Lower lobe of right lung (tissue), 2 donors: ENCODE data around the gene MCOLN1. TPM values are rescaled to one million over a fixed set of nuclear protein-coding genes. Genes with fewer than 3 reads are reported as not detected.
A peak's percentile ranks its signal among the peaks of the same experiment; 100 is the strongest.
"Not testable (repeated sequence)": the region's sequence is repeated elsewhere in the genome, so short reads cannot be mapped to it uniquely, and the experiment has no call there.

Experiments
- ATAC-seq, 2 donors: fragments of 200-7000 bp; cut with Tn5 transposase; one replicate each; pipeline ENCODE4 v1.9.1; 2020 to 2022; ENCODE audit warnings: mild to moderate bottlenecking in 2 of 2, moderate library complexity in 2 of 2
- DNase-seq: peaks from one replicate; pipeline ENCODE4 v3.0.0-alpha.2; 2020
- H3K27ac ChIP-seq: fragments of 200-600 bp; one replicate; pipeline ENCODE4 v1.8.0; 2022
- H3K27me3 ChIP-seq: fragments of 200-600 bp; one replicate; pipeline ENCODE4 v1.8.0; 2022; ENCODE audit warnings: low read depth
- H3K36me3 ChIP-seq: fragments of 200-600 bp; one replicate; pipeline ENCODE4 v1.8.0; 2022; ENCODE audit warnings: mild to moderate bottlenecking
- H3K4me1 ChIP-seq: fragments of 200-600 bp; one replicate; pipeline ENCODE4 v1.8.0; 2022
- H3K4me3 ChIP-seq: fragments of 200-600 bp; one replicate; pipeline ENCODE4 v1.8.0; 2022; ENCODE audit warnings: mild to moderate bottlenecking
- H3K9me3 ChIP-seq: fragments of 200-600 bp; one replicate; pipeline ENCODE4 v1.8.0; 2022
- CTCF ChIP-seq: fragments of 200-600 bp; IDR thresholded peaks from one replicate; pipeline ENCODE4 v1.8.0; 2022; ENCODE audit warnings: antibody characterized with exemption, mild to moderate bottlenecking
- intact Hi-C: fragments of 100-400 bp; cut with DNase I; formaldehyde crosslinking; loops from one replicate; pipeline ENCODE4 v1.11.0; 2022
- total RNA-seq: library from RNA; stranded (reverse); fragmentation: NEBNext Ultra II Directional; extraction: Animal tissue kit (Norgen Biotek cat#: 25700); gene quantifications from one replicate; pipeline ENCODE4 v1.2.1, GENCODE V29; 2021
- donor health status: DM: no; HTN: yes; CAD: no; lungs with severe emphysema.

The MCOLN1 gene
- total RNA-seq, 1 donor from 2014 or later: 79.0 TPM

- H3K27ac ChIP-seq: no peak overlapping the region
- no peaks in the 10 kb centered on the region for H3K4me1 ChIP-seq
- intact Hi-C loops: no loop called here
- no peak for DNase-seq
- H3K4me3 ChIP-seq: no peak overlapping the region
- no peaks in the 10 kb centered on the region for H3K36me3 ChIP-seq
- ATAC-seq: no peak
- TF ChIP-seq CTCF: no peak
- no peaks in the 10 kb centered on the region for H3K9me3 ChIP-seq
- H3K27me3 ChIP-seq: no peaks in the 10 kb centered on the region
These were observed 48.3 kb downstream of the MCOLN1 start for GRCh38 chr19:7570761-7571160.

GRCh38 chr19:7575434-7576040 lies 53.1 kb downstream of the MCOLN1 start:
- intact Hi-C loops: no loop called here
- no peak overlapping the region for H3K4me3 ChIP-seq
- no peak overlapping the region for H3K27ac ChIP-seq
- TF ChIP-seq CTCF: no peak
- no peaks in the 10 kb centered on the region for H3K4me1 ChIP-seq
- no peak for DNase-seq
- no peaks in the 10 kb centered on the region for H3K27me3 ChIP-seq
- H3K36me3 ChIP-seq: no peaks in the 10 kb centered on the region
- no peak for ATAC-seq
- H3K9me3 ChIP-seq: no peaks in the 10 kb centered on the region

GRCh38 chr19:7577422-7577821 lies 55.0 kb downstream of the MCOLN1 start:
- intact Hi-C loops, DNase-seq, ATAC-seq: not testable (repeated sequence)

DNA sequence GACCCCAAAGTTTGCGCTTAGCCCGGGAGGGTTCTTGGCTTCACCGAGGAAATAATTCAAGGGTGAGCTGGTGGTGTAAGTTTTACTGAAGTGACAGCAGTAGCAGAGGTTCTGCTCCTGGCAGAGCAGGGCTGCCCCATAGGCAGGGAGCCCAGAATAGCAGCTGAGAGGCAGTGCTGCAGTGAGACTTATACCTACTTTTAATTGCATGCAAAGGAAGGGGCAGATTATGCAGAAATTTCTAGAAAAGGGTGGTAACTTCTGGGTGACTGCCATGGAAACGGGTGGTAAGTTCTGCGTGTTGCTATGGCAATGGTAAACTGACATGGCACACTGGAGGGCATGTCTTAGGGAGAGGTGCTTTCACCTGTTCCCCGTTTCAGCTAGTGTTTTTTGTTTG lies 55.7 kb downstream of the MCOLN1 start:
- Histone ChIP-seq H3K4me3 (no peak overlapping the region), H3K27me3 (no peaks in the 10 kb centered on the region), H3K36me3 (no peaks in the 10 kb centered on the region), H3K9me3 (no peaks in the 10 kb centered on the region), H3K4me1 (no peaks in the 10 kb centered on the region), H3K27ac (no peak overlapping the region)
- intact Hi-C loops: no loop called here
- no peak for TF ChIP-seq CTCF
- ATAC-seq: no peak
- DNase-seq: no peak

More at GRCh38 chr19:7577422-7577821, 55.0 kb downstream of the MCOLN1 start:
- not testable (repeated sequence) for H3K4me3 ChIP-seq, H3K4me1 ChIP-seq, H3K36me3 ChIP-seq, H3K9me3 ChIP-seq, H3K27ac ChIP-seq, H3K27me3 ChIP-seq

GRCh38 chr19:7579182-7579581 lies 56.8 kb downstream of the MCOLN1 start:
- no peak for TF ChIP-seq CTCF
- Histone ChIP-seq H3K4me1 (no peaks in the 10 kb centered on the region), H3K4me3 (no peak overlapping the region), H3K36me3 (no peaks in the 10 kb centered on the region), H3K27me3 (no peaks in the 10 kb centered on the region), H3K9me3 (no peaks in the 10 kb centered on the region), H3K27ac (no peak overlapping the region)
- ATAC-seq (no peak), DNase-seq (no peak)
- intact Hi-C loops: no loop called here

DNA sequence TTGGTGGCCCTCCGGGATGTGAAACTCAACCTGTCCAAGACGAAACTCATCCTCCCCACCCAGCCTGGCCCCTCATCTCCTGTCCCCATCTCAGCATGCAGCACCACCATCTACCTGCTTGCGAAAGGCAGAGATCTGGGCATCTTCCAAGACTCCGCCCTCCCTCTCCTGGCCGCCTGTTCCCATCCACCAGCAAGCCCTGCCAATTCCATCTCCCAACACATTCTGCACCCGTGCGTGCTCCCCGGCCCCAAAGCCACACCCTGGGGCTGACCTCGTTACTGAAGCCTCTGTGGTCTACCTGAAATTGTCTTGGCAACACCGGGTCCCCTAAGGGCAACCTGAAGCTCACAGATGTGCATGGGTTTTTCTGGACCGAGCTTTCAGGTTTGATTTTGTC lies 60.0 kb downstream of the MCOLN1 start:
- DNase-seq: no peak
- Histone ChIP-seq H3K4me3 (no peak overlapping the region), H3K27me3 (no peaks in the 10 kb centered on the region), H3K4me1 (no peaks in the 10 kb centered on the region), H3K9me3 (no peaks in the 10 kb centered on the region), H3K27ac (no peak overlapping the region), H3K36me3 (no peaks in the 10 kb centered on the region)
- TF ChIP-seq CTCF: no peak
- intact Hi-C loops: no loop called here
- ATAC-seq: peak in 1 of 2 donors; percentile 56

Other genes with a start within 250 kb of the MCOLN1 start
- 37.3 TPM for gene INSR, start 228.2 kb upstream of the MCOLN1 start, total RNA-seq
- 42.4 TPM for gene ARHGEF18, start 173.7 kb upstream of the MCOLN1 start, total RNA-seq
- gene PEX11G, start 33.6 kb upstream of the MCOLN1 start, total RNA-seq: 3.8 TPM
- gene ZNF358, start 6.5 kb upstream of the MCOLN1 start, total RNA-seq: 54.9 TPM
- 289 TPM for gene PNPLA6, start 13.1 kb downstream of the MCOLN1 start, total RNA-seq
- gene CAMSAP3, start 73.2 kb downstream of the MCOLN1 start, total RNA-seq: 25.6 TPM
- gene XAB2, start 106.9 kb downstream of the MCOLN1 start, total RNA-seq: 42.0 TPM
- 82.6 TPM for gene PET100, start 107.2 kb downstream of the MCOLN1 start, total RNA-seq
- gene PCP2, start 111.1 kb downstream of the MCOLN1 start, total RNA-seq: 3.5 TPM
- gene STXBP2, start 114.5 kb downstream of the MCOLN1 start, total RNA-seq: 200 TPM
- gene RETN, start 146.4 kb downstream of the MCOLN1 start, total RNA-seq: 21.1 TPM
- 184 TPM for gene MCEMP1, start 154.5 kb downstream of the MCOLN1 start, total RNA-seq
- 75.3 TPM for gene TRAPPC5, start 158.2 kb downstream of the MCOLN1 start, total RNA-seq
- gene FCER2, start 179.5 kb downstream of the MCOLN1 start, total RNA-seq: 0.50 TPM
- 2.9 TPM for gene CLEC4G, start 209.5 kb downstream of the MCOLN1 start, total RNA-seq
- gene CD209, start 224.9 kb downstream of the MCOLN1 start, total RNA-seq: 18.8 TPM
- gene CLEC4M, start 240.6 kb downstream of the MCOLN1 start, total RNA-seq: 5.8 TPM